WERI-Rb-1 (cell line): ENCODE measurements around the gene C6orf89.
A peak's percentile ranks its signal among the peaks of the same experiment; 100 is the strongest.

Experiments used
- DNase-seq: peaks from one replicate; pipeline ENCODE4 v3.0.0-alpha.2; 2020
- H3K27ac ChIP-seq: fragments of 250-450 bp; sonication (Bioruptor Pico); 2 replicates; pipeline ENCODE4 v1.5.1; 2020; ENCODE audit warnings: mild to moderate bottlenecking, moderate library complexity
- H3K27me3 ChIP-seq: fragments of 250-450 bp; sonication (Bioruptor Pico); 2 replicates; pipeline ENCODE4 v1.5.1; 2021; ENCODE audit warnings: mild to moderate bottlenecking, low read depth, moderate library complexity; ENCODE audit not compliant: insufficient read depth, severe bottlenecking
- H3K36me3 ChIP-seq: fragments of 250-450 bp; sonication (Bioruptor Pico); 2 replicates; pipeline ENCODE4 v1.5.1; 2020; ENCODE audit warnings: mild to moderate bottlenecking, moderate library complexity
- H3K4me3 ChIP-seq: 2 replicates; pipeline ENCODE4 v1.5.1; 2011; ENCODE audit warnings: low read depth, mild to moderate bottlenecking, control low read depth, low read length
- H3K9me3 ChIP-seq: fragments of 250-450 bp; sonication (Bioruptor Pico); 2 replicates; pipeline ENCODE4 v1.5.1; 2021; ENCODE audit warnings: mild to moderate bottlenecking, moderate library complexity; ENCODE audit not compliant: severe bottlenecking
- TF ChIP-seq, protein P1 (sequence below): IDR thresholded peaks from 2 replicates; pipeline ENCODE4 v1.5.1; 2011; ENCODE audit warnings: low read depth, mild to moderate bottlenecking, control low read depth, inconsistent platforms, low read length

Gene C6orf89

DNA sequence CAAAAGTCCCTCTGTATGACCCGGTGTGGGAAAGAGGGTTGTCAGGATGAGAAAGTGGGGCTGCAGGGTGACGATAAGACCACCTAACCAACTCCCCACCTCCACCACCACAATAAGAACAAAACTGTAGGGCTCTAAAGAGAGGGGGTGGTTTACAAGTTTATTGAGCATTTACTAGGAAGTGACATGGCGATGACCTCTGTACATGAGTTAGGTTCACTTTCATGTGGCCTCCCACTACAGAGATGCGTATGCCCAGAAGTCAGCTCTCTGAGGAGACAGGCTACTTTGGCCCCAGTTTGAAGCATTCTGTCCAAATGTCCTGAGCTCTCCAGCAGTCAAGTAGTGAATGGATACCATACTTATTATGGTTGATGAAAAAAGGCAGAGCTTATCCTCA lies 40.1 kb downstream of the C6orf89 start:
- no peak for DNase-seq
- Histone ChIP-seq H3K9me3 (no peaks in the 10 kb centered on the region), H3K27me3 (no peaks in the 10 kb centered on the region), H3K27ac (no peak overlapping the region), H3K4me3 (no peak overlapping the region), H3K36me3 (peaks cover 6% of the 10 kb centered on the region; the same call in 1 of the 2 replicates)
- TF ChIP-seq, protein P1, sequence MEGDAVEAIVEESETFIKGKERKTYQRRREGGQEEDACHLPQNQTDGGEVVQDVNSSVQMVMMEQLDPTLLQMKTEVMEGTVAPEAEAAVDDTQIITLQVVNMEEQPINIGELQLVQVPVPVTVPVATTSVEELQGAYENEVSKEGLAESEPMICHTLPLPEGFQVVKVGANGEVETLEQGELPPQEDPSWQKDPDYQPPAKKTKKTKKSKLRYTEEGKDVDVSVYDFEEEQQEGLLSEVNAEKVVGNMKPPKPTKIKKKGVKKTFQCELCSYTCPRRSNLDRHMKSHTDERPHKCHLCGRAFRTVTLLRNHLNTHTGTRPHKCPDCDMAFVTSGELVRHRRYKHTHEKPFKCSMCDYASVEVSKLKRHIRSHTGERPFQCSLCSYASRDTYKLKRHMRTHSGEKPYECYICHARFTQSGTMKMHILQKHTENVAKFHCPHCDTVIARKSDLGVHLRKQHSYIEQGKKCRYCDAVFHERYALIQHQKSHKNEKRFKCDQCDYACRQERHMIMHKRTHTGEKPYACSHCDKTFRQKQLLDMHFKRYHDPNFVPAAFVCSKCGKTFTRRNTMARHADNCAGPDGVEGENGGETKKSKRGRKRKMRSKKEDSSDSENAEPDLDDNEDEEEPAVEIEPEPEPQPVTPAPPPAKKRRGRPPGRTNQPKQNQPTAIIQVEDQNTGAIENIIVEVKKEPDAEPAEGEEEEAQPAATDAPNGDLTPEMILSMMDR, result no peak

DNA sequence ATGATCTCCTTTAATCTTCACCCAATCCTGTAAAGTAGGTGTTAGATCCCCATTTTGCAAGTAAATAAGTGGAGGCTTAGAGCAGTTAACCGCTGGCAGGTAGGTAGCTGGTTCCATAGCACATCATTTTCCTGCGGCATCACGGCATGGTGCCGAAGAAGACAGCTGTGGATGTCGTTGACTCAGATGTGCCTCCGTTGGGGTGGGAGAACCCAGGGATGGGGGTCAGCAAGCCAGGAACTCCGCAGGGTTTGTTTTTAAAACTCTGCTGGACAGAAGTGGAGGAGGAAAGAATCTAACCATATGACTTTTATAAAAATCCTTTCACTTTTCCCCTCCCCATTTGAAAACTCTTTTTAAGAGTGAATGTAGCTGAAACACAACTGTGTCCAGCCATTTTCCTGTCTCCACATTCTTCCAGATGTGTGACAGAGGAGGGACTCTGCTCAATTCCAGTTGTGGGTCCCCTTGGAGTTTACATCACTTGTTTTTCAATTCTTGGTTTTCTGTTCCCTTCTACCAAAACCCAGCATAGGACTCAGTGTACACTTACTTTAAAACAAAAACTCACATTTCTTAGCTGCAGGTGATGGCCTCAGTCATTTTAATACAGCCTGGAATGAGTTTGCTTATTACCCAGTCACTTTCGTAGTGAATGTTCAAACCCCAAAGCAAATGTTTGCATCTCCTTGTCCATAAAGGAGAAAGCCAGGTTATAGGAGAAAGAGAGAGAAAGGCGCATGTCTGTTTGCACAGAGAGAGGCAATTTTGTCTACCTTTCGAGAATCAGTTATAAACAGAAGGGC lies 41.2 kb downstream of the C6orf89 start:
- no peaks in the 10 kb centered on the region for H3K27me3 ChIP-seq
- H3K9me3 ChIP-seq, result no peaks in the 10 kb centered on the region
- no peak for DNase-seq
- no peak overlapping the region for H3K4me3 ChIP-seq
- peaks cover 6% of the 10 kb centered on the region; the same call in 1 of the 2 replicates for H3K36me3 ChIP-seq
- H3K27ac ChIP-seq, result no peak overlapping the region
- TF ChIP-seq, protein P1, result no peak

DNA sequence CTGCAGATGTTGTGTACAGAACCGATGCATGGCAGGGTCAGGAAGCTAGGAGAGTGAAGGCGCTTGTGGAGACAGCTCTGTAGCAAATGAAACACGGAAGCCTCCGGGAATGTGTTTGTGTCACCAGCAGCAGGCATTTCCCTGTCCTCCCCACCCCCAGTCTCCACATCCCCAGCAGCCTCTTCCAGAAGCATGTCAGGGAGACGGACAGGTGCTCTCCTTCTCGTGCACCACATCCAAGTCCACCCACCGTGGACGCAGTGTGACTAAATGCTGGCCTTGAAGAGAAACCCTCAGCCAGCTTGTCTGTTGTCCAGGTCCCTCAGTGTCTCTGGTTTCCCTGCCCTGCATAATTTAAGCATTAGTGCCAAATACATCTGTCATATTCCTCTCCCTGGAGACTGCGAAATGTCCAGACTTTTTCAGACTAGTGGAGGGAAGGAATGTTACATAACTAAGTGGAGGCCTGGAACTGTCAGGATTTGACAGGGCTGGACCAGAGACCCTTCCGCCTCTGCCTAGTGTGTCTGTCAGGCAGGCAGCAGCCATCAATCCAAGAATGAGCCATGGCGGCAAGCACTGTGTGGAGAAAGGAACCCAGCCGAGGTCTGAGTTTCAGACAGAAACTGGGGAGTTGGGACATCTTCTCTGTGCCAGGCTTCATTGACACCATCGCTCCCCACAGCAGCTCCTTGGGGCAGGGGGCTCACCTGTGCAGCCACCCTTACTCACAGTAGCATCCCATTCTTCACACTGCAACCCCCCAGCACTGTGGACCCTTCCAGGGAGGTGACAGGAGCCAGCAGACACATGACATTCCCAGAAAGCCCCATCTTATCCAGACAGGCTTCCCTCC lies 42.2 kb downstream of the C6orf89 start:
- peaks cover 6% of the 10 kb centered on the region; the same call in 1 of the 2 replicates for H3K36me3 ChIP-seq
- H3K4me3 ChIP-seq, result no peak overlapping the region
- H3K27ac ChIP-seq, result no peak overlapping the region
- no peak for DNase-seq
- H3K27me3 ChIP-seq, result no peaks in the 10 kb centered on the region
- TF ChIP-seq, protein P1, result no peak
- no peaks in the 10 kb centered on the region for H3K9me3 ChIP-seq

DNA sequence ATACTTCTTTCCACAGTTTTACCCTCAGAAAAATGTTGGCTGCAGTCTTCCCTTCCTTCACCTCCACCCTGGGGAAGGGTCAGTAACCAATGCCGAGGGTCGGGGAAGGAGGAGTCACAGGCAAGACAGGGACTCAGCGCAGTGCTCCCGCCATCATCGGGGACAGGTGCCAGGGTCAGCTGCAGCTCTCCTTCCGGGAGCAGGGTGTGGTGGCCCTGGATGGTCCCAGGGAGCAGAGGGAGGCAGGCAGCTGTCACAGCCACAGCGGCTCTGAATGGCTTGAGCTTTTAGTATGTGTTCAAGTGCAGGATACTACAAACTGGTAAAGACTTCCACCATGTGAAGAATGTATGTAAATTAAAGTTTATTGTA lies 42.8 kb downstream of the C6orf89 start:
- H3K4me3 ChIP-seq, result no peak overlapping the region
- peak; percentile 43 for DNase-seq
- H3K27ac ChIP-seq, result no peak overlapping the region
- TF ChIP-seq, protein P1, result no peak
- peaks cover 6% of the 10 kb centered on the region; the same call in 1 of the 2 replicates for H3K36me3 ChIP-seq
- no peaks in the 10 kb centered on the region for H3K27me3 ChIP-seq
- H3K9me3 ChIP-seq, result no peaks in the 10 kb centered on the region

DNA sequence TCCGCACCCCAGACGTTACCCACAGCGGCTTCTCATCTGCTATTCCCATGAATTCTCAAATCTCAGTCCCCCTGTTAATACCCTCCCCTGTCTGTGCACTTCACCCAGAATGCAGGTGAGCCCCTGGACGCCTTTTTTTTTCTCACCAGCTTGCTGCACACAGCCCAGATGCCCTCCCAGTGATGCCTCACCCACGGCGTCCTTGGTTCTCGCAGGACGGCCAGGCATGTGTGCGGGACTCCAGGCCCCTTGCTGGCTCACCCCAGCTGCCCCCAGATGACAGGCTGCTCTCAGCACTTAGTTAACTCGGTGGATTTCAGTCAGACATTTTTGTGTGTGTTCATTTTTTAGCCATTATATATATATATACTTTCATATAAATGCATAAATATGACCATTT lies 43.4 kb downstream of the C6orf89 start:
- peak; percentile 48 for DNase-seq
- TF ChIP-seq, protein P1, result no peak
- no peak overlapping the region for H3K27ac ChIP-seq
- no peaks in the 10 kb centered on the region for H3K9me3 ChIP-seq
- no peaks in the 10 kb centered on the region for H3K27me3 ChIP-seq
- H3K4me3 ChIP-seq, result no peak overlapping the region
- H3K36me3 ChIP-seq, result peaks cover under 1% of the 10 kb centered on the region; the same call in 1 of the 2 replicates
